Right cardiac atrium (tissue), 5 donors: ENCODE data around the gene GABBR2. TPM values are rescaled to one million over a fixed set of nuclear protein-coding genes. Genes with fewer than 3 reads are reported as not detected.

Experiments used
- ATAC-seq, 2 donors: fragments of 200-7000 bp; cut with Tn5 transposase; one replicate each; pipeline versions ENCODE4 v1.8.0 to v1.9.1; 2020; ENCODE audit warnings: moderate library complexity in 2 of 2, mild to moderate bottlenecking in 1 of 2
- DNase-seq, 3 donors: peaks; one replicate each; pipeline ENCODE4 v3.0.0-alpha.2; 2020
- H3K27ac ChIP-seq: one replicate; pipeline ENCODE4 v1.5.1; 2013; ENCODE audit warnings: mild to moderate bottlenecking, low read length, control low read depth, moderate library complexity
- H3K27me3 ChIP-seq: one replicate; pipeline ENCODE4 v1.6.1; 2013; ENCODE audit not compliant: control insufficient read depth, insufficient read depth
- H3K4me1 ChIP-seq: one replicate; pipeline ENCODE4 v1.6.1; 2013; ENCODE audit warnings: low read length; ENCODE audit not compliant: control insufficient read depth, insufficient read depth
- H3K4me3 ChIP-seq: one replicate; pipeline ENCODE4 v1.5.1; 2013; ENCODE audit warnings: low read length, control low read depth
- H3K9me3 ChIP-seq: one replicate; pipeline ENCODE4 v1.6.1; 2013; ENCODE audit warnings: low read length; ENCODE audit not compliant: control insufficient read depth
- WGBS: extraction: QIAGEN DNeasy Blood & Tissue Kit; methylation state at CpG from one replicate; pipeline ENCODE4 v1.1.7; 2013; 5-methylcytosine and 5-hydroxymethylcytosine counted together
- intact Hi-C, 4 donors: fragments of 100-400 bp; cut with DNase I; formaldehyde crosslinking; loops; one replicate each; pipeline versions ENCODE4 v1.11.0 to v1.14.0; 2022 to 2023
- polyA plus RNA-seq: library from polyadenylated mRNA; stranded (reverse); fragments of 200-250 nt; gene quantifications from one replicate; pipeline ENCODE4 v1.2.3, GENCODE V29; 2013
- total RNA-seq, 4 donors: library from RNA; stranded (reverse); fragmentation: NEBNext Ultra II Directional; extraction: Animal tissue kit (Norgen Biotek cat#: 25700); gene quantifications; one replicate each; pipeline ENCODE4 v1.2.1, GENCODE V29; 2021
- donor health status: healthy with polysubstance abuse.
- donor health status: DM: no; HTN: yes; CAD: no.
- donor health status: DM: no; HTN: no; CAD: no.
- donor health status: DM: no; HTN: yes; CAD: no; lungs with severe emphysema.
- donor health status: DM: yes; HTN: yes; CAD: no.

GABBR2 gene
- total and polyA plus RNA-seq, 5 donors = not detected

GRCh38 chr9:98342820-98343210 lies 365.9 kb downstream of the GABBR2 start:
- no peak for DNase-seq
- Histone ChIP-seq H3K9me3 (no peaks in the 10 kb centered on the region), H3K27me3 (no peaks in the 10 kb centered on the region), H3K4me1 (no peaks in the 10 kb centered on the region), H3K4me3 (no peak overlapping the region), H3K27ac (no peak overlapping the region)
- ATAC-seq = no peak
- intact Hi-C loops = no loop called here
- WGBS = 35% methylated on average over 2 of the region's 2 CpGs

- no peaks in the 10 kb centered on the region for H3K4me1 ChIP-seq
- H3K4me3 ChIP-seq = no peak overlapping the region
- DNase-seq (no peak), ATAC-seq (no peak)
- intact Hi-C loops = no loop called here
- no peaks in the 10 kb centered on the region for H3K27me3 ChIP-seq
- H3K27ac ChIP-seq = no peak overlapping the region
- H3K9me3 ChIP-seq = no peaks in the 10 kb centered on the region
- 78% methylated on average over 4 of the region's 4 CpGs for WGBS
Observed at GRCh38 chr9:98342098-98342819, 366.5 kb downstream of the GABBR2 start.

- 51% methylated on average over 20 of the region's 20 CpGs for WGBS
- no peak for DNase-seq
- H3K4me1 ChIP-seq = no peaks in the 10 kb centered on the region
Observed at GRCh38 chr9:98341157-98342097, 367.3 kb downstream of the GABBR2 start.

GRCh38 chr9:98339987-98340800 lies 368.5 kb downstream of the GABBR2 start:
- intact Hi-C loops = no loop called here

More at GRCh38 chr9:98341157-98342097, 367.3 kb downstream of the GABBR2 start:
- Histone ChIP-seq H3K27ac (no peak overlapping the region), H3K4me3 (no peak overlapping the region), H3K27me3 (no peaks in the 10 kb centered on the region), H3K9me3 (no peaks in the 10 kb centered on the region)
- ATAC-seq = no peak
- intact Hi-C loops = no loop called here

GRCh38 chr9:98335661-98336060 lies 373.1 kb downstream of the GABBR2 start:
- H3K4me1 ChIP-seq = no peaks in the 10 kb centered on the region
- DNase-seq = no peak
- no peak overlapping the region for H3K4me3 ChIP-seq
- no peak overlapping the region for H3K27ac ChIP-seq
- ATAC-seq = no peak
- H3K27me3 ChIP-seq = no peaks in the 10 kb centered on the region
- intact Hi-C loops = no loop called here
- 83% methylated on average over 2 of the region's 2 CpGs for WGBS
- H3K9me3 ChIP-seq = no peaks in the 10 kb centered on the region

More at GRCh38 chr9:98339987-98340800, 368.5 kb downstream of the GABBR2 start:
- ATAC-seq = no peak
- 92% methylated on average over 6 of the region's 6 CpGs for WGBS
- no peak for DNase-seq
- H3K27me3 ChIP-seq = no peaks in the 10 kb centered on the region
- no peak overlapping the region for H3K27ac ChIP-seq
- no peak overlapping the region for H3K4me3 ChIP-seq
- H3K9me3 ChIP-seq = no peaks in the 10 kb centered on the region
- no peaks in the 10 kb centered on the region for H3K4me1 ChIP-seq

- H3K4me3 ChIP-seq = no peak overlapping the region
- H3K27ac ChIP-seq = no peak overlapping the region
- 90% methylated on average over 3 of the region's 3 CpGs for WGBS
- intact Hi-C loops = no loop called here
- H3K4me1 ChIP-seq = no peaks in the 10 kb centered on the region
- H3K27me3 ChIP-seq = no peaks in the 10 kb centered on the region
- DNase-seq = no peak
- H3K9me3 ChIP-seq = no peaks in the 10 kb centered on the region
- ATAC-seq = no peak
Observed at GRCh38 chr9:98334796-98335195, 373.9 kb downstream of the GABBR2 start.

GRCh38 chr9:98333703-98334582 lies 374.8 kb downstream of the GABBR2 start:
- DNase-seq = no peak
- 63% methylated on average over 5 of the region's 5 CpGs for WGBS
- Histone ChIP-seq H3K4me3 (no peak overlapping the region), H3K27ac (no peak overlapping the region), H3K9me3 (no peaks in the 10 kb centered on the region), H3K4me1 (no peaks in the 10 kb centered on the region), H3K27me3 (no peaks in the 10 kb centered on the region)
- intact Hi-C loops = no loop called here
- no peak for ATAC-seq

GRCh38 chr9:98332405-98332831 lies 376.3 kb downstream of the GABBR2 start:
- intact Hi-C loops = no loop called here
- no peak for DNase-seq
- Histone ChIP-seq H3K27me3 (no peaks in the 10 kb centered on the region), H3K9me3 (no peaks in the 10 kb centered on the region), H3K27ac (no peak overlapping the region), H3K4me3 (no peak overlapping the region), H3K4me1 (no peaks in the 10 kb centered on the region)
- no peak for ATAC-seq
- 46% methylated on average over 8 of the region's 8 CpGs for WGBS

GRCh38 chr9:98331536-98332259 lies 377.0 kb downstream of the GABBR2 start:
- Histone ChIP-seq H3K4me3 (no peak overlapping the region), H3K27ac (no peak overlapping the region), H3K27me3 (no peaks in the 10 kb centered on the region), H3K4me1 (no peaks in the 10 kb centered on the region), H3K9me3 (no peaks in the 10 kb centered on the region)
- WGBS = 66% methylated on average over 6 of the region's 6 CpGs
- intact Hi-C loops = no loop called here
- ATAC-seq (no peak), DNase-seq (no peak)

- DNase-seq (no peak), ATAC-seq (no peak)
- H3K9me3 ChIP-seq = no peaks in the 10 kb centered on the region
- WGBS = 81% methylated on average over 6 of the region's 6 CpGs
- no peaks in the 10 kb centered on the region for H3K27me3 ChIP-seq
- intact Hi-C loops = no loop called here
- no peaks in the 10 kb centered on the region for H3K4me1 ChIP-seq
- H3K27ac ChIP-seq = no peak overlapping the region
- no peak overlapping the region for H3K4me3 ChIP-seq
Observed at GRCh38 chr9:98330831-98331230, 377.9 kb downstream of the GABBR2 start.
